Neural cell (in vitro differentiated cells): Measurements from ENCODE around the gene LZTS2. TPM values are rescaled to one million over a fixed set of nuclear protein-coding genes. Genes with fewer than 3 reads are reported as not detected.
A peak's percentile ranks its signal among the peaks of the same experiment; 100 is the strongest.

Source experiments
- H2AFZ ChIP-seq: fragments of 200-600, 300-800 bp; sonication (generic), shearing (Covaris generic); 2 replicates; pipeline ENCODE4 v1.6.0; 2014; ENCODE audit warnings: low read depth, mild to moderate bottlenecking, antibody characterized with exemption, low read length, moderate library complexity
- H3F3A ChIP-seq: fragments of 200-600 bp; shearing (Covaris generic); 2 replicates; pipeline ENCODE4 v1.6.1; 2016; ENCODE audit warnings: mild to moderate bottlenecking, moderate library complexity, mixed read lengths, antibody characterized with exemption, low read length; ENCODE audit not compliant: insufficient read depth, poor library complexity, severe bottlenecking
- H3K27ac ChIP-seq: fragments of 200-600, 300-800 bp; sonication (generic), shearing (Covaris generic); 2 replicates; pipeline ENCODE4 v1.5.1; 2014; ENCODE audit warnings: mild to moderate bottlenecking, low read length, moderate library complexity
- H3K27me3 ChIP-seq: fragments of 300-800, 200-600 bp; sonication (generic), shearing (Covaris generic); 2 replicates; pipeline ENCODE4 v1.6.0; 2014; ENCODE audit warnings: mild to moderate bottlenecking, low read depth, low read length, moderate library complexity; ENCODE audit not compliant: insufficient read depth
- H3K36me3 ChIP-seq: fragments of 300-800, 200-600 bp; sonication (generic), shearing (Covaris generic); 2 replicates; pipeline ENCODE4 v1.5.1; 2014; ENCODE audit warnings: mild to moderate bottlenecking, antibody characterized with exemption, low read length, moderate library complexity; ENCODE audit not compliant: insufficient read depth
- H3K4me2 ChIP-seq: fragments of 300-800, 200-600 bp; sonication (generic), shearing (Covaris generic); 2 replicates; pipeline ENCODE4 v1.6.0; 2014; ENCODE audit warnings: mild to moderate bottlenecking, low read length
- H3K4me3 ChIP-seq: fragments of 300-800, 200-600 bp; sonication (generic), shearing (Covaris generic); 2 replicates; pipeline ENCODE4 v1.5.1; 2014; ENCODE audit warnings: mild to moderate bottlenecking, low read length, moderate library complexity
- H3K79me2 ChIP-seq: fragments of 200-600 bp; shearing (Covaris generic); replicated peaks from 2 replicates; pipeline ENCODE4 v1.6.0; 2014; ENCODE audit warnings: mild to moderate bottlenecking, low read length, moderate library complexity; ENCODE audit not compliant: insufficient read depth
- H3K9ac ChIP-seq: fragments of 300-800, 200-600 bp; sonication (generic), shearing (Covaris generic); 2 replicates; pipeline ENCODE4 v1.6.1; 2016; ENCODE audit warnings: mild to moderate bottlenecking, low read length, mixed read lengths
- H3K9me2 ChIP-seq: fragments of 200-600 bp; shearing (Covaris generic); 2 replicates; pipeline ENCODE4 v1.6.1; 2016; ENCODE audit warnings: mild to moderate bottlenecking, low read length, mixed read lengths; ENCODE audit not compliant: insufficient read depth
- H3K9me3 ChIP-seq: fragments of 200-600, 300-800 bp; sonication (generic), shearing (Covaris generic); 2 replicates; pipeline ENCODE4 v1.6.1; 2016; ENCODE audit warnings: mild to moderate bottlenecking, mixed run types, low read length, moderate library complexity, mixed read lengths
- H4K20me1 ChIP-seq: fragments of 200-600 bp; shearing (Covaris generic); 2 replicates; pipeline ENCODE4 v1.6.1; 2016; ENCODE audit warnings: mild to moderate bottlenecking, mixed run types; ENCODE audit not compliant: insufficient read depth
- EP300 ChIP-seq: fragments of 450-650 bp; conservative IDR thresholded peaks from 2 replicates; pipeline ENCODE4 v1.6.1; 2014; ENCODE audit warnings: antibody characterized with exemption, mild to moderate bottlenecking, moderate library complexity; ENCODE audit not compliant: poor library complexity, severe bottlenecking
- EZH2 ChIP-seq: fragments of 200-600, 300-800 bp; shearing (Covaris generic), sonication (generic); IDR thresholded peaks from 2 replicates; pipeline ENCODE4 v1.6.1; 2014; ENCODE audit warnings: antibody characterized with exemption, low read length, borderline replicate concordance, mild to moderate bottlenecking; ENCODE audit not compliant: insufficient read depth, poor library complexity, severe bottlenecking
- MXI1 ChIP-seq: fragments of 450-650 bp; conservative IDR thresholded peaks from 2 replicates; pipeline ENCODE4 v1.6.1; 2014; ENCODE audit warnings: antibody characterized with exemption, mild to moderate bottlenecking; ENCODE audit not compliant: poor library complexity, severe bottlenecking
- POLR2AphosphoS5 ChIP-seq: IDR thresholded peaks from 2 replicates; pipeline ENCODE4 v1.6.1; 2012
- RAD21 ChIP-seq: fragments of 450-650 bp; conservative IDR thresholded peaks from 2 replicates; pipeline ENCODE4 v1.6.1; 2014; ENCODE audit warnings: antibody characterized with exemption, mild to moderate bottlenecking, moderate library complexity
- SMC3 ChIP-seq: fragments of 450-650 bp; conservative IDR thresholded peaks from 2 replicates; pipeline ENCODE4 v1.6.1; 2014; ENCODE audit warnings: antibody characterized with exemption, mild to moderate bottlenecking, moderate library complexity; ENCODE audit not compliant: poor library complexity
- TAF1 ChIP-seq: IDR thresholded peaks from 2 replicates; pipeline ENCODE4 v1.6.1; 2012; ENCODE audit warnings: low read depth
- polyA plus RNA-seq: library from polyadenylated mRNA; depleted of rRNA; stranded (reverse); fragments of >200 nt; gene quantifications from 2 replicates; pipeline ENCODE4 v1.2.3, GENCODE V29; 2014
- TF ChIP-seq, protein P1 (sequence below): fragments of 450-650 bp; IDR thresholded peaks from 2 replicates; pipeline ENCODE4 v1.5.1; 2014; ENCODE audit warnings: antibody characterized with exemption, mild to moderate bottlenecking, moderate library complexity; ENCODE audit not compliant: poor library complexity, severe bottlenecking
- TF ChIP-seq, protein P2 (sequence below): IDR thresholded peaks from 2 replicates; pipeline ENCODE4 v1.6.1; 2012; ENCODE audit warnings: borderline replicate concordance

Gene LZTS2
- polyA plus RNA-seq, 1 donor from 2014 or later = 40.1 TPM

DNA sequence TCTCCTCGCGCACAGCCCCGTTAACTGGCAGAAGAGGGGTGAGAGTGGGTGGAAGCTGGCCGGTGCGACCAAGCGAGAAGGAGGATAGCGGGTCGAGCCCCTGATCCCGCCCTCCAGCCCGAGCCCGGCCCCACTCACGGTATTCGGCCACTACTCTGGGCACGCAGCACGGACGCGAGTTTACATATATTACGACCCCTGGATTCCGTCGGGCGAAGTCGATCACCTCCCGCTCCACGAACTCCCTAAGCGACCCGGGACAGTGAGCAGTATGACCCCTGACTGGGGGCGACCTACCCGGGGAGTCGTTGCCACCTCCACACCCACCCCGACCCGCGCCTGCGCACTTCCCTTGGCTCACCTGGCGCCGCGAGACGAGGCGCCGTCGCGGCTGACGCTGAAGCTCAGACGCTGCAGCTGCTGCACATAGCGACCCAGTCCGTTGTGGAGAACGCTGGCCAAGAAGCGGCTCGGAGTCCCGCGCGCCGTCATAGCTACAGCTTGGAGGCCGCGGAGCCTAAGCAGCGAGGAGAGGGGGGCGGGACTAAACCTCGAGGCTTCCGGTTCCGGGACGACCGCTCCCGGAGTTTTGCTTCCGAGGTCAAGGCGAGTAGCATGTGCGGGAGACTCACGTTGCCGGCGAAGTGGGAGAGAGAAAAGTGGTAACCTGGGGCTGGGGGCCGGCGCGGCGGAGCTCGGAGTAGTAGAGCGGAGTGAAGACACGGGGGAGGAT is 12.5 kb upstream of the LZTS2 start, which contains the start of the genes MRPL43 and TWNK:
MRPL43 (minus strand) TSS at position 546 of the 733 bp plus-strand sequence; CDS start at position 492, 54 bp downstream.
TWNK (plus strand) TSS at position 592 of the 733 bp plus-strand sequence. CDS start 668 bp downstream, outside the sequence.
- no peaks in the 10 kb centered on the region for H3K9me2 ChIP-seq
- H3K4me3 ChIP-seq = peak within 1 kb of the TSS; percentile 87
- H3K9ac ChIP-seq = peak within 1 kb of the TSS; percentile 93
- peaks cover 12% of the 10 kb centered on the region for H3K79me2 ChIP-seq
- no peaks in the 10 kb centered on the region for H3K36me3 ChIP-seq
- H3K4me2 ChIP-seq = peak within 1 kb of the TSS; percentile 90
- no peaks in the 10 kb centered on the region for H3F3A ChIP-seq
- peak within 1 kb of the TSS; percentile 81 for H2AFZ ChIP-seq
- no peaks in the 10 kb centered on the region for H4K20me1 ChIP-seq
- TF ChIP-seq RAD21 (no peak), SMC3 (peak; percentile 26), MXI1 (peak; percentile 100), TAF1 (peak; percentile 76), EP300 (peak; percentile 45), EZH2 (no peak), POLR2AphosphoS5 (peak; percentile 87)
- TF ChIP-seq, protein P1, sequence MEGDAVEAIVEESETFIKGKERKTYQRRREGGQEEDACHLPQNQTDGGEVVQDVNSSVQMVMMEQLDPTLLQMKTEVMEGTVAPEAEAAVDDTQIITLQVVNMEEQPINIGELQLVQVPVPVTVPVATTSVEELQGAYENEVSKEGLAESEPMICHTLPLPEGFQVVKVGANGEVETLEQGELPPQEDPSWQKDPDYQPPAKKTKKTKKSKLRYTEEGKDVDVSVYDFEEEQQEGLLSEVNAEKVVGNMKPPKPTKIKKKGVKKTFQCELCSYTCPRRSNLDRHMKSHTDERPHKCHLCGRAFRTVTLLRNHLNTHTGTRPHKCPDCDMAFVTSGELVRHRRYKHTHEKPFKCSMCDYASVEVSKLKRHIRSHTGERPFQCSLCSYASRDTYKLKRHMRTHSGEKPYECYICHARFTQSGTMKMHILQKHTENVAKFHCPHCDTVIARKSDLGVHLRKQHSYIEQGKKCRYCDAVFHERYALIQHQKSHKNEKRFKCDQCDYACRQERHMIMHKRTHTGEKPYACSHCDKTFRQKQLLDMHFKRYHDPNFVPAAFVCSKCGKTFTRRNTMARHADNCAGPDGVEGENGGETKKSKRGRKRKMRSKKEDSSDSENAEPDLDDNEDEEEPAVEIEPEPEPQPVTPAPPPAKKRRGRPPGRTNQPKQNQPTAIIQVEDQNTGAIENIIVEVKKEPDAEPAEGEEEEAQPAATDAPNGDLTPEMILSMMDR = no peak
- TF ChIP-seq, protein P2, sequence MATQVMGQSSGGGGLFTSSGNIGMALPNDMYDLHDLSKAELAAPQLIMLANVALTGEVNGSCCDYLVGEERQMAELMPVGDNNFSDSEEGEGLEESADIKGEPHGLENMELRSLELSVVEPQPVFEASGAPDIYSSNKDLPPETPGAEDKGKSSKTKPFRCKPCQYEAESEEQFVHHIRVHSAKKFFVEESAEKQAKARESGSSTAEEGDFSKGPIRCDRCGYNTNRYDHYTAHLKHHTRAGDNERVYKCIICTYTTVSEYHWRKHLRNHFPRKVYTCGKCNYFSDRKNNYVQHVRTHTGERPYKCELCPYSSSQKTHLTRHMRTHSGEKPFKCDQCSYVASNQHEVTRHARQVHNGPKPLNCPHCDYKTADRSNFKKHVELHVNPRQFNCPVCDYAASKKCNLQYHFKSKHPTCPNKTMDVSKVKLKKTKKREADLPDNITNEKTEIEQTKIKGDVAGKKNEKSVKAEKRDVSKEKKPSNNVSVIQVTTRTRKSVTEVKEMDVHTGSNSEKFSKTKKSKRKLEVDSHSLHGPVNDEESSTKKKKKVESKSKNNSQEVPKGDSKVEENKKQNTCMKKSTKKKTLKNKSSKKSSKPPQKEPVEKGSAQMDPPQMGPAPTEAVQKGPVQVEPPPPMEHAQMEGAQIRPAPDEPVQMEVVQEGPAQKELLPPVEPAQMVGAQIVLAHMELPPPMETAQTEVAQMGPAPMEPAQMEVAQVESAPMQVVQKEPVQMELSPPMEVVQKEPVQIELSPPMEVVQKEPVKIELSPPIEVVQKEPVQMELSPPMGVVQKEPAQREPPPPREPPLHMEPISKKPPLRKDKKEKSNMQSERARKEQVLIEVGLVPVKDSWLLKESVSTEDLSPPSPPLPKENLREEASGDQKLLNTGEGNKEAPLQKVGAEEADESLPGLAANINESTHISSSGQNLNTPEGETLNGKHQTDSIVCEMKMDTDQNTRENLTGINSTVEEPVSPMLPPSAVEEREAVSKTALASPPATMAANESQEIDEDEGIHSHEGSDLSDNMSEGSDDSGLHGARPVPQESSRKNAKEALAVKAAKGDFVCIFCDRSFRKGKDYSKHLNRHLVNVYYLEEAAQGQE = peak; percentile 79
- H3K27ac ChIP-seq = peak within 1 kb of the TSS; percentile 94
- no peaks in the 10 kb centered on the region for H3K27me3 ChIP-seq
- H3K9me3 ChIP-seq = no peaks in the 10 kb centered on the region

DNA sequence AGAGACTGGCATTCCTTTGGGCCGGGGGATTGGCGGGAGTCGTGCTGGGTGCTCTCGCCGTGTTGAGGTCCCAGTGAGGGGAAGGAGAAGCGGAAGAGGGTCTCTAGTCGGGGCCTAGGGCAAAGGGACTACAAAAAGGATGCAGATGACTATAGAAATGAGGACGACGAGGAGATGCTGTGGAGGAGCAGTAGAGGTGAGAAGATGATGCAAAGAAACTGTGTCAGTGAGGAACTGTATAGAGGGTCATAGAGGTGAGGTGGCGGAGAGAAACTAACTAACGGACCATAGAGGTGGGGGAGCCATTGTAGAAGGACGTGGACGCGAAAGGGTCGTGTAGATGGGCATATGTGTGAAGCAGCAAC is 11.9 kb upstream of the LZTS2 start:
- Histone ChIP-seq H3K36me3 (no peaks in the 10 kb centered on the region), H3K79me2 (peaks cover 12% of the 10 kb centered on the region), H3K9me3 (no peaks in the 10 kb centered on the region), H3K4me3 (peak overlapping the region; percentile 87), H3K27me3 (no peaks in the 10 kb centered on the region), H2AFZ (peak overlapping the region; percentile 53), H3K27ac (no peak overlapping the region), H3F3A (no peaks in the 10 kb centered on the region), H3K9ac (peak overlapping the region; percentile 93), H3K4me2 (peak overlapping the region; percentile 75), H4K20me1 (no peaks in the 10 kb centered on the region), H3K9me2 (no peaks in the 10 kb centered on the region)
- no peak for TF ChIP-seq EZH2
- no peak for TF ChIP-seq MXI1
- no peak for TF ChIP-seq TAF1
- no peak for TF ChIP-seq EP300
- TF ChIP-seq, protein P1 = no peak
